Activated CD8-positive, alpha-beta memory T cell treated with anti-CD3 and anti-CD28 coated beads, Interleukin-2, amount 50 U/mL, for 24 hours (primary cell): ENCODE data around the gene MMEL1.

Experiments used
- DNase-seq: peaks from one replicate; pipeline ENCODE4 v3.0.0-alpha.2; 2020; ENCODE audit errors: extremely low read depth

MMEL1 gene

DNA sequence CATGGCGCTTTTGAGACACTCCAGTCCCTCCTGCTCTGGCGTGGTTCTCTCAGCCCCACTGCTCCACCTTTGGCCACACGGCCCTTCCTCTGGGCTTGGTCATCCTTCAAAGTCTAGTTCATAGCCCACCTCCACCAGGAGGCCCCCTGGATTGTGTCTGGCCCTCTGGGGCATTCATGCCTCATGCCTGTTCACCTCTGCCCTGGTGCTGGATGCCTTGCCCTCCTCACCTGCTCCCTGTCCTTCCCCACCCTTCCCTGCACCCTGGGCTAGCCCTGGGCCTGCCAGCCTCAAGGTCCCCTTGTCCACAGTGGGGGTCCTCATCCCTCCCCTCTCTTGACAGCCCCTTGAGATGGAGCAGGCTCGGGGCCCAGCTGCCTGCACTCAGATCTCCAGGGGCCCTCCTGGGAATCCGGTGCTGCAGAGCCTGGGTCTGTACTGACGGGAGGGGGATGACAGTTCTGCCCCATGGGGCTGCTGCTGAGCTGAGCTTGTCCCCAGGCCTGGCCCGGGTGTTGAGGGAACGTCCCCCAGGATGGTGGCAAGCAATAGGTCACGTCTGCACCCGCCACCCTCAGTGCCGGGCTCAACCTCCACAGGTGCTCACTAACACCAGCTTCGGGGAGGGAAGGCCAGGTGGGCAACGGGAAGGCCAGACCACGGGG lies 27.8 kb downstream of the MMEL1 start:
- DNase-seq, result no peak

DNA sequence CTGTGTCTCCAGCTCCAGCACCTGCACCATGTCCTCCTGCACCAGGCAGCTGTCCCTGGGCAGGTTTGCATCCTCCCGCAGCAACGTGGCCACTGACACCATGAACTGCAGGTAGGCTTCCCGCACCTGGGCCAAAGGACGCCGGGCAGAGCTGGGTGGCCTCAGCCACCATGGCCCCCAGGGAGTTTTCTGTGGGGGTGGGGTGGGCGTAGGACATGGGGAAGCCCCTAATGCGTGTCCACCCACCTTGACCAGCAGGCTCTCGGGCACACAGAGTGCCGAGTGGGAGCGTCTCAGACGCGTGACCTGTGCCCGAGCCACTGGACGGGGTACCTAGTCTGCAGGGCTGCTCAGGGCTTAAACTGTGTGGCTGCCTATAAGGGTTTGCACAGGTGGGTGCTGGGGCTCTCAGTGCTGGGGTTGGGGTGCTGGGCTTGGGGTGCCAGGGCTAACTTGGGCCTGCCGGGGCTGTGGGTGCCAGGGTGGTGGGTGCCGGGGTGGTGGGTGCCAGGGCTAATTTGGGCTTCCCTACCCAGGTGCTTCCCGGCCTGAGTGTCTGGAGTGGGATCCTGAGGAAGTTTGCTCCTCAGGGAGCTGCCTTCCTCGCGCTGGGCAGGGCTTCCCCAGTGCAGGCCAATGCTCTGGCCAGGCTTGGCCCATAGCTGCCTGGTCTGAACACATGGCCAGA lies 28.5 kb downstream of the MMEL1 start:
- DNase-seq, result no peak

DNA sequence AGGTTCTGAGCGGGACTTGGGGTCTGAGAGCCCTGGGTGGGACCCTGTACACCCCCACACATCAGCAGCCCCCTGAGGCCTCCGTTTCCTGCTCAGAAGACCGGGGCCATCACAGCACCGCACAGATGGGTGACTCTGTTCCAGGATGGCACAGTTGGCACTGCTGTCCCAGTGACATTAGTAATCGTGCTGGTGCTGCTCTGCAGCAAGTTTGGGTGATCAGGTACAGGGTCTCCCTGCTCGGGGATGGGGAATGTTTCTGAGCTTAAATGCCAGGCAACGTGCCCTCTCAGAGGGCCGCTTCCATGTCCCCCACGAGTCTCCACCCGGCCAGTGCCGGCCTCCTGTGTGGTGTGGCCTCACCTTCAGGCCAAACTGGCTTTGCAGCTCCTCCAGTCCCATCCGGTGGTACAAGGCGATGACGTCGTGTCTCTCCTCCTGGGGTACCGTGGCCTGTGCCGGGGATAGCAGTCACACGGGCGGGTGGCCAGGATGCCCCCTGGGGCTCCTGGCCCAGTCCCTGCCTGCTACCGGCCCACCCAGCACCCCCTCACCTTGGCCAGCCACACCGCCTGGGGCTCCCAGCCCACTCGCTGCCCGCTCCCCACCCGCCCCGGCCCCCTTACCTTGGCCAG lies 29.2 kb downstream of the MMEL1 start:
- no peak for DNase-seq

DNA sequence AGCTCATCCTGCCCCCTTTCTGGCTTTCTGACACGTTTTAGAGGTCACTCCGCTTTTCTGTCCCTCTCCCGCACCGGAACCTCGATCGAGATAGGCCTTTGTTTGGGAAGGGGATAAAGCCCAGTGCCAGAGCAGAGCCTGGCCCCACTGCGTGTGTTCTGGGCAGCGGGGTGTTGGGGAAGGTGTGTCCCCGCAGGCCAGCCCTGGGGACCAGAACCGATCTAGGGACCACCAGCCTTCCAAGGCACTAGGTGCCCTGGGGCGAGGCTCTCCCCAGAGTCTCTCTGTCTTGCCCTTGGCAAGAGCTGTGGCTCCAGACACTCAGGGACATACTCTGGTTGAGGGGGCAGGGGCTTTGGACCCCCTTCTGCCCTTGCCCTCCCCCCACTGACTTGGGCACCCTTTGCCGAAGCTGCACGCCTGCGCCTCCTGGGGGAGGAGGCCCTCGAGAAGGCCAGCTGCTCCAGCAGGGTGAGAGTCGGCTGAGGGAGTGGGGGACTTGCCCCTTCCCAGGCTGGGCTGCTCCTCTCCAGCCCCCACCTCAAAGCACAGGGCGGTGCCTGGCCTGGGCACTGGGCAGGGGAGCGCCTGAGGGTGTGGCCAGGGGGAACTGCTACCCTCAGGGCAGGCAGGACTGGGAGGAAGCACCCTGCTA lies 29.8 kb downstream of the MMEL1 start:
- DNase-seq, result no peak

DNA sequence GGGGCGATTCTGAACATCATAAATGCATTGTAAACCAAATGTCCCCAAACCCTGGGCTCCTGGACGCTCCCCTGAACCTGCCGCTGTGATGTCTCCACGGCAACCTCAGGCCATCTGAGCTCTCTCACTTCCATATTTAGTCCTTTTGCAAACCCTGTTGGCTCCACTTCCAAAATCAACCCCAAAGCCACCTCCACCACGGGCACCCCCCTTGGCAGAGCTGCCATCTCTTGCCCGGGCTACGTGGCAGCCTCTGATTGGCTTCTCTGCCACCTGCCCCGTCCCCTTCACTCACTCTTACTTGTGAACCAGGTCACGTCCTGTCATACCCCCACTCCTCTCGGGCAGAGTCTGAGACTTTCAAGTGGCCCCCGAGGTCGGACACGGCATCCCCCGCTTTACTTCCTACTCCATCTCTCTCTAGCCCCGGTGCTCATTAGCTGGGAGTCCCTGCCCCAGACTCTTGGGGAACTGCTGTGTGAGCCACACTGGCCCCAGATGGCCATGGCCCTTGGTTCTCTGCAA lies 30.4 kb downstream of the MMEL1 start:
- no peak for DNase-seq

- DNase-seq, result no peak
Measured at GRCh38 chr1:2601721-2602303, 31.0 kb downstream of the MMEL1 start.

- DNase-seq, result no peak
Measured at GRCh38 chr1:2598329-2598931, 34.4 kb downstream of the MMEL1 start.

DNA sequence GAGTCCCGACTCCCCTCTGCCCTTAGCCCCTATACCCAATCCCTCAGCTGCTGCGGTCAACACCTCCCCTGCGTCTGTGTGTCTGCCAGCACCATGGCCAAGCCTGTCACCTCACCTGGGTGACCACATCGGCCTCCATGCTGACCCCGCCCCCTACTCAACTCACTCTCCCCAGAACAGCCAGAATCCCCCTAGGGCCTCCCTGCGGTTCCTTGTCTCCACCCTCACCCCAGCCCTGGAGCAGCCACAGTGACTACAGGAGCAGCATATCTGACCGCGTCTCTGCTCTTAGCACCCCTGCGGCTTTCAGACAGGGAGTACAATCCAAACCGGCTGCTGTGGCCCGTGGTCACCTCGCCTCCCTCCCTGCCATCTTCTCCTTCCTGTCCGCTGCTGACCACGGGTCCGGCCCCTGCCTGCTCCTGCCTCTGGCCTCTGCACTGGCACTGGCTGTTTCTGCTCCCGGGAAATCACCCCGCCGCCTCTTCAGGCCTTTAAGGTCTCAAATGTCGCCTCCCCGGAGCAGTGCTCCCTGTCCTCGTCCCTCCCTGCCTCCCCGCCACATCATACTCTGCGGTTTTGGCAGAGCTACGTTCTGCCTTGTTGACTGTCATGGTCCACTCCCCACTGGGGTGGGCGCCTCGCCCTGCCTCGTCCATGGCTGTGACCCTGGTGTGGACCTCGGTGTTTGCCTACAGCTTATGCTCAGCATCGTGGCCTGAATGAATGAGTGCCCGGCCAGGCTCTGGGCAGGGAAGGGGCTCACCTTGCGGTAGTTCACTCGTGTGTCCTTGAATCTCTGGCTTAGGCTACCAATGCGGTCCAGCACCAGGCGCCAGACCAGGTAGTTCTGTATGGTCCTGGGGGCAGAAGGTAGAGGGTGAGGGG lies 35.1 kb downstream of the MMEL1 start:
- no peak for DNase-seq

DNA sequence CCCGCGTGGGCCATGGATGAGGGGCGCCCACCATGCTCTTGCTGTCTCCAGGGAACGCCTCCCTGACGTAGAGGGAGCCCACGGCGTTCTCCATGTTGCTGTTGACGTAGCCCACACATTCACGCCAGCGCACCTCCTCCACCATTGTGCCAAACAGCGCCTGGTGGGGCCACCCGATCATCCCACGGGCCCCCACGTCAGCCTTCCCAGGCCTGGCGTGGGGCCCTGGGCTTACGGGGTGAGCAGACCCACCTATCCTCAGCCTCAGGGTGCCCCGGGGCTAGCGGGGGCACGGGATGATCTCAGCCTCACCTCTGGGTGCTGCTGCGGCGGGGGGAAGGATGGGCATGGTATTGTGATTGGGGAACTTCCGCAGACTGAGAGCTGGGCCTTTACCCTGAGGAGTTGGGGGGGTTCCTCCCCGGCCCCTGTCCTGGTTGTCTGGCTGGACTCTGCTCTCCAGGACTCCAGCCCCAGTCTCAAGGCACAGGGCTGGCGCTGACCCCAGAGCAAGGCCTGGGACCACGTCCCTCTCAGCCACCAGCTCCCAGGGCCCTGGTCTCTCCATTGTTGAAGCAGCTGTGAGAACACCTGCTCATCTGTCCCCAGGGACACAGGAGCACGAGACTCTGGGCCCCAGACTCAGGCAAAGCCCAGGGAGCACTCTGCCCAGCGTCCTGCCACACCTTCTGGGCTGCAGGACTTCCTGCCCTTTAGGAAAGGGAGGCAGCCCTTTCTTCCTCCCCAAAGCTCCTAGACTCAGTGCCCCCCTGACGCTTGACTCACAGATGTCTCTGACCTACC lies 36.1 kb downstream of the MMEL1 start:
- DNase-seq, result no peak

DNA sequence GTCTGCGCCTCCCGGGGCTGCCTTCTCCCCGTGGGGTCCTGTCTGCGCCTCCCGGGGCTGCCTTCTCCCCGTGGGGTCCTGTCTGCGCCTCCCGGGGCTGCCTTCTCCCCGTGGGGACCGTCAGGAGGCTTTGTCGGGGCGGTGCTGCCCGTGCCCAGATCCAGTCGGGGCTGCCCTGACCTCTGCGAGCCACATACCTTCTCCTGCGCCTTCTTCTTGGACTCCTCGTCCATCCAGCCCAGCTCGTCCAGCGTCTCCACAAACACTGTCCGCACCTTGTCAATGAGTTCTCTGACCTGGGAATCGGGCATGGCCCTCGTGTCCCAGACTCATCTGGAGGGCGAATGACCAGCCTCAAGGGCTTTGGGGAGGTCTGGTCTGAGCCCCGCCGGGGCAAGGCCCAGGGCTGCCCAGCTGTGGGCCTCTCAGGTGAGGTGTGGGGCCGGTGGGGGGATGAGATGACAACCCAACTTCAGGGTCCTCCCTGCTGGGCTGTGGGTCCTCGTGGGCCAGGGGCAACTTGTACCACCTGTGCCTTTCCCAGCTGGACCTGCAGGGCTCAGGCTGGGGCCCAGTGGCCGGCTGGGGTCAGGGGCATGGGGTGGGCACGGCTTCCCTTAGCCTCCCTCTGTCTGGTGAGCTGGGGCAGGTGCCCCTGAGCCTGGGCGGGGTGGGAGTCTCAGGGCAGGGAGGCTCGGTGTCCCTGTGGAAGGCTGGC lies 36.8 kb downstream of the MMEL1 start:
- DNase-seq, result no peak

DNA sequence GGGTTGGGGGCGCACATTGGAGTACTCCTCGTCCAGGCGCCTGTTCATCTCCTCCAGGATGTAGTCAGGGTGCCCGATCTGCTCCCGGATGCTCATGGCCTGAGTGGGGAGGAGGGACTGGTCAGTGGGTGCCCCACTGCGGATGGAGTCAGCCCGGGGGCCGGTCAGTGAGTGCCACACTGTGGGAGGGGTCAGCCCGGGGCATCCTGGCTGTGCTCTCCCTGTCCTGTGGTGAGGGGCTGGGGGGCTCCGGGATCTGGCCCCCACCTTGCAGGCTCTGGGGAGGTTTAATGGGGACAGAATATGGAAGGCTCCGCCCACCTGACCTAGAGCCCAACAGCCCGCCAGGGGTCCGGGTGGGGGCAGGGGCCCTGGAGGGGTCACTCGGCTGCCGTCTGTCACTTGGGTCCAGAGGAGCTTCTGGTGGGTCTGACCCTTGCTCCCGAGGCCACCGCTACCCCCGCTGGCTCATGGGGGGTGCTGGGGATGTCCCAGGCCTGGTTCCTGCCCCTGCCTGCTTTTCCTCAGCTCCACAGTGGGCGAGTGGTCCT lies 37.5 kb downstream of the MMEL1 start:
- no peak for DNase-seq

- DNase-seq, result no peak
Measured at GRCh38 chr1:2594641-2595131, 38.1 kb downstream of the MMEL1 start.

DNA sequence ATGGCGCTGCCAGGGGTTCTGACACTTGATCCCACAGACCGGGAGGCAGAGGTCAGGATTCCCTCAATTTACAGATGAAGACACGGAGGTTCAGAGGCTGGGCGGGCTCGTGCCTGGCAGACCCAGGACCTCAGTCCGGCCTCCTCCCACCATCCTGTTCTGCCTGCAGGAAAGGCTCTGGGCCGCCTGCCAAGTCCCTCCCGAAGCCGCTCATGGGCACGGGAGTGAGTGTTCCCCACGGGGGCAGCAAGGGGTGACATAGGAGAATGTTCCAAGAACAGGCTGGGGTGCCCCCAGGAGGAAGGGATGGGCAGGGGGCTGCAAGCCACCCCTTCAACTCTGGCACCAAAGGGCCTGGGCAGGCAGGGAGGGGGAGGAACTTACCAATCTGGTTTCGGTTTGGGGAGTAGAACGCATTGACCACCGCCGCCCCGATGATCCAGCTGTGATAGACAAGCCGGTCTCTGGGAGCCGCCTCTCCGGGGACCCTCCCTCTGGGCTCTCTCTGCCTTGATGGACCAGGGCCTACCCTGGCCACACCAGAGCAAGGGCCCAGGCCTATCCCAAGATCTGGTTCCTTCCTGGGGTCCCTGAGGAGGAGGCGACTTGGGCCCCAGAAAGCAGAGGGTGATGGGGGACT lies 38.7 kb downstream of the MMEL1 start:
- DNase-seq, result no peak

DNA sequence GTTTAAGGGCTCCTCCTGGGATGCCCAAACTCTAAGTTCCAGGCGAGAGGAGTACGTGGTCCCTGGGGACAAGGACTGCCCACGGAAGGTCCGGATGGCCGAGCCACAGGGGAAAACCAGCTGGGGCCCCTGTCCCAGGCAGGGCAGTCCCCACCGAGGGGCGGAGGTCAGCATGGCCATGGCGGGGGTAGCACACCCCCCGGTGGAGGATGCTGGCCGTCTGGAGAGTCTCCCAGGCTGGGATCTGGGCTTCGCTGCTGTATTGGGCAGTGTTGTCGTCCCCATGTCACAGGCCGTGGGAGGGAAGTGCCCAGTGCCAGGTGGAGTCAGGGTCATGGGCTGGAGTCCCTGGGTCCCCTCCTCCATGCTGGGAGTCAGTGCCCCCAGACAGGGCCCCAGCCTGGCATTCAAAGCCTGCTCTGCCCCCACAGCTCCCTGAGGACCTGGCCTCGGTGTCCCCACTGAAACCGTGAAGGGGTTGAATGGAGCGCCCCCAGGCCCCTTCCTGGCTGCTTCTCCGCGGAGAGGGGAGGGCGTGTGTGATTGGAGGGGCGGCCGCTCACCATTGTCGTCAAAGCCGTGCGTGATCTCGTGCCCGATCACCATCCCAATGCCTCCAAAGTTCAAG lies 39.5 kb downstream of the MMEL1 start:
- no peak for DNase-seq

GRCh38 chr1:2592672-2593071 lies 40.1 kb downstream of the MMEL1 start:
- DNase-seq, result no peak

- no peak for DNase-seq
Measured at GRCh38 chr1:2591581-2592261, 41.1 kb downstream of the MMEL1 start.

- DNase-seq, result no peak
Measured at GRCh38 chr1:2591233-2591580, 41.6 kb downstream of the MMEL1 start.
